Measurements from ENCODE around the gene CCDC78. TPM values are rescaled to one million over a fixed set of nuclear protein-coding genes. Genes with fewer than 3 reads are reported as not detected.

Gene CCDC78
- total and polyA plus RNA-seq, 2 of the 13 experiments (the other 11 are each of a cell fraction or from before 2014, with no cell fraction given): 0.53 to 1.5 TPM

- TF ChIP-seq U2AF2 (IDR thresholded peaks at IDR 0.05; ENCODE audit: low read depth, low read length) (no peak), SMAD3 (CRISPR knock-in tag; IDR thresholded peaks at IDR 0.05) (0 out of 2 replicates have a peak, but pooled peaks have one; percentile 47), ZNF275 (CRISPR knock-in tag; IDR thresholded peaks at IDR 0.05; ENCODE audit: borderline replicate concordance) (no peak), ZNF326 (CRISPR knock-in tag; IDR thresholded peaks at IDR 0.05; ENCODE audit: borderline replicate concordance) (no peak), PBX3 (CRISPR knock-in tag; IDR thresholded peaks at IDR 0.05; ENCODE audit: borderline replicate concordance) (no peak), FOXP4 (CRISPR knock-in tag; IDR thresholded peaks at IDR 0.05) (no peak), CREBL2 (CRISPR knock-in tag; IDR thresholded peaks at IDR 0.05; ENCODE audit: borderline replicate concordance) (no peak), MED13 (CRISPR knock-in tag; IDR thresholded peaks at IDR 0.05) (no peak), NFIC (IDR thresholded peaks at IDR 0.05; ENCODE audit: low read length) (no peak), ZNF280B (CRISPR knock-in tag; IDR thresholded peaks at IDR 0.05; ENCODE audit: borderline replicate concordance) (peak; percentile 56; the same call in 1 of the 2 replicates), KDM2A (CRISPR knock-in tag; IDR thresholded peaks at IDR 0.05; ENCODE audit: borderline replicate concordance, low read depth) (peak; percentile 35; the same call in 1 of the 2 replicates), ZNF138 (CRISPR knock-in tag; IDR thresholded peaks at IDR 0.05; ENCODE audit: low read depth) (no peak), MIER2 (CRISPR knock-in tag; IDR thresholded peaks at IDR 0.05) (0 out of 2 replicates have a peak, but pooled peaks have one; percentile 21), TCF7L2 (IDR thresholded peaks at IDR 0.05; ENCODE audit: low read depth, low read length) (no peak), ZNF34 (CRISPR knock-in tag; IDR thresholded peaks at IDR 0.05; ENCODE audit: borderline replicate concordance) (no peak), ZNF768 (CRISPR knock-in tag; IDR thresholded peaks at IDR 0.05) (peak; percentile 65; the same call in 1 of the 2 replicates), PITX1 (CRISPR knock-in tag; IDR thresholded peaks at IDR 0.05) (0 out of 2 replicates have a peak, but pooled peaks have one; percentile 24), DNMT1 (CRISPR knock-in tag; IDR thresholded peaks at IDR 0.05) (0 out of 2 replicates have a peak, but pooled peaks have one; percentile 43), PAXIP1 (CRISPR knock-in tag; conservative IDR thresholded peaks at IDR 0.05) (no peak)
These were observed 14.5 kb downstream of the CCDC78 start (continued) for GRCh38 chr16:711548-712320.
